Transverse colon (tissue), 3 donors: ENCODE data around the gene COMTD1.

Source experiments
- EP300 ChIP-seq: sonication (generic); formaldehyde crosslinking; IDR thresholded peaks from one replicate; pipeline ENCODE4 v1.6.1; 2017; ENCODE audit warnings: antibody characterized with exemption, low read depth
- TF ChIP-seq, protein P1 (sequence below), 5 experiments: fragments of 200-600 bp in 3 of 5; fragments of 450-650 bp in 2 of 5; sonication (generic) in 3 of 5; IDR thresholded peaks; 1 replicate in 2 of 5; 2 replicates in 3 of 5; pipeline ENCODE4 v1.5.1; 2016 to 2017; ENCODE audit warnings: antibody characterized with exemption in 5 of 5, inconsistent platforms in 3 of 5, mild to moderate bottlenecking in 2 of 5, moderate library complexity in 1 of 5

DNA sequence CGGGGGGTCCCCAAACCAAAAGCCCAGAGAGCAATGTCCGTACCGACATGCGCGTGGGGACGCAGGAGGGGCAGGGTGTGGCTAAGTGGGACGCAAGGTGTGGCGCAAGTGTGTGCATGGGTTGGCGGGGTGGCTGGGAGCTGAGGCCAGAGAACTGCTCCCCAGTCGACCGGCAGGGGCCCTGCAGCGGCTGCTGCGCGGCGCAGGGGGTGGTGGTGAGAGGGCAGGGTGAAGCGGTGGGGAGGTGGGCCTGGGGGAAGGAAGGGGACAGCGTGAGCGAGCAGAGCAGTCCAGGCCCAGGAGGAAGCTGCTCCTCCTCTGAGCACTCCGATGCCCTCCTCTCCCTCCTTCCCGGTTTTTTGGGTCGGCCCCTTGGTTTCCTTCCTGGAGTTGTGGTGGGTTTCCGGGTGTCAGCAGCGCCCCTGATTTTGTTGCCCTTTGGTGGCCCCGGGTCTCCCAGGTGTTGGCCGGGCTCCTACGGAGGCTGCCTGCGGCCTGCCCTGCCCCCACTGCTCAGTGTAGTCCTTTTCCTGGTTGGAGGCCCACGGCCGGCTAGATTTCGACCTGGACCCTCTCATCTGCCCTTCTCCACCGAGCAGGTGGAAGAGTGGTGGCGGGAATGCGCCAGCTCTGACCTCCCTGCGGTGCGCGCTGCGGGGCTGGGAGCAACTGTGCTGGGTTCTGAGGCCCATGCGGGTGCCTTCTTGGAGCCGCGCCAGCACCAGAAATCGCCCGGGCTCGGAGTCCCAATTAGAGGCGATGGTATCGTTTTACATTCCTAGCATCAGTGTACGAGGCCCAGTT is 40.5 kb upstream of the COMTD1 start:
- TF ChIP-seq, protein P1, sequence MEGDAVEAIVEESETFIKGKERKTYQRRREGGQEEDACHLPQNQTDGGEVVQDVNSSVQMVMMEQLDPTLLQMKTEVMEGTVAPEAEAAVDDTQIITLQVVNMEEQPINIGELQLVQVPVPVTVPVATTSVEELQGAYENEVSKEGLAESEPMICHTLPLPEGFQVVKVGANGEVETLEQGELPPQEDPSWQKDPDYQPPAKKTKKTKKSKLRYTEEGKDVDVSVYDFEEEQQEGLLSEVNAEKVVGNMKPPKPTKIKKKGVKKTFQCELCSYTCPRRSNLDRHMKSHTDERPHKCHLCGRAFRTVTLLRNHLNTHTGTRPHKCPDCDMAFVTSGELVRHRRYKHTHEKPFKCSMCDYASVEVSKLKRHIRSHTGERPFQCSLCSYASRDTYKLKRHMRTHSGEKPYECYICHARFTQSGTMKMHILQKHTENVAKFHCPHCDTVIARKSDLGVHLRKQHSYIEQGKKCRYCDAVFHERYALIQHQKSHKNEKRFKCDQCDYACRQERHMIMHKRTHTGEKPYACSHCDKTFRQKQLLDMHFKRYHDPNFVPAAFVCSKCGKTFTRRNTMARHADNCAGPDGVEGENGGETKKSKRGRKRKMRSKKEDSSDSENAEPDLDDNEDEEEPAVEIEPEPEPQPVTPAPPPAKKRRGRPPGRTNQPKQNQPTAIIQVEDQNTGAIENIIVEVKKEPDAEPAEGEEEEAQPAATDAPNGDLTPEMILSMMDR (IDR thresholded peaks at IDR 0.05): peak in 2 of 5 experiments; percentile 11 to 37
- TF ChIP-seq EP300: no peak
